Thoracic aorta (tissue), 2 donors: ENCODE measurements around the gene SCEL. TPM values are rescaled to one million over a fixed set of nuclear protein-coding genes. Genes with fewer than 3 reads are reported as not detected.

Source experiments
- ATAC-seq: fragments of 150-250 bp; one replicate; pipeline ENCODE4 v1.8.0; 2017; ENCODE audit warnings: low read depth; ENCODE audit not compliant: insufficient number of reproducible peaks, low FRiP score
- DNase-seq: peaks from one replicate; pipeline ENCODE4 v3.0.0-alpha.2; 2020; ENCODE audit warnings: low spot score
- H3K27ac ChIP-seq, 2 donors: fragments of 200-600 bp; sonication (generic); 1 replicate in 1 of 2; 2 replicates in 1 of 2; pipeline ENCODE4 v1.5.1; 2016; ENCODE audit warnings: mild to moderate bottlenecking in 2 of 2, moderate library complexity in 2 of 2
- H3K27me3 ChIP-seq: fragments of 200-600 bp; sonication (generic); replicated peaks from 2 replicates; pipeline ENCODE4 v1.6.0; 2016; ENCODE audit warnings: mild to moderate bottlenecking; ENCODE audit not compliant: insufficient read depth
- H3K36me3 ChIP-seq: fragments of 200-600 bp; sonication (generic); one replicate; pipeline ENCODE4 v1.5.1; 2016
- H3K4me1 ChIP-seq, 2 donors: fragments of 200-600 bp; sonication (generic); 1 replicate in 1 of 2; 2 replicates in 1 of 2; pipeline versions ENCODE4 v1.5.1 to v1.6.0; 2016; ENCODE audit warnings: low read depth in 2 of 2, mild to moderate bottlenecking in 1 of 2; ENCODE audit not compliant: control insufficient read depth in 1 of 2
- H3K4me3 ChIP-seq: fragments of 200-600 bp; sonication (generic); 2 replicates; pipeline ENCODE4 v1.5.1; 2016; ENCODE audit warnings: mild to moderate bottlenecking
- H3K9me3 ChIP-seq: fragments of 200-600 bp; sonication (generic); 2 replicates; pipeline ENCODE4 v1.5.1; 2016
- total RNA-seq, 2 donors: library from RNA; depleted of rRNA; stranded (reverse); fragments of >200 nt; gene quantifications; one replicate each; pipeline versions ENCODE4 v1.1.0 to v1.2.3, GENCODE V29; 2016
- TF ChIP-seq, protein P1 (sequence below): fragments of 200-600 bp; sonication (generic); IDR thresholded peaks from one replicate; pipeline ENCODE4 v1.5.1; 2019; ENCODE audit warnings: antibody characterized with exemption

The SCEL gene
- total RNA-seq, 2 donors from 2014 or later, result 0.54 TPM; not detected in 1

- TF ChIP-seq, protein P1, sequence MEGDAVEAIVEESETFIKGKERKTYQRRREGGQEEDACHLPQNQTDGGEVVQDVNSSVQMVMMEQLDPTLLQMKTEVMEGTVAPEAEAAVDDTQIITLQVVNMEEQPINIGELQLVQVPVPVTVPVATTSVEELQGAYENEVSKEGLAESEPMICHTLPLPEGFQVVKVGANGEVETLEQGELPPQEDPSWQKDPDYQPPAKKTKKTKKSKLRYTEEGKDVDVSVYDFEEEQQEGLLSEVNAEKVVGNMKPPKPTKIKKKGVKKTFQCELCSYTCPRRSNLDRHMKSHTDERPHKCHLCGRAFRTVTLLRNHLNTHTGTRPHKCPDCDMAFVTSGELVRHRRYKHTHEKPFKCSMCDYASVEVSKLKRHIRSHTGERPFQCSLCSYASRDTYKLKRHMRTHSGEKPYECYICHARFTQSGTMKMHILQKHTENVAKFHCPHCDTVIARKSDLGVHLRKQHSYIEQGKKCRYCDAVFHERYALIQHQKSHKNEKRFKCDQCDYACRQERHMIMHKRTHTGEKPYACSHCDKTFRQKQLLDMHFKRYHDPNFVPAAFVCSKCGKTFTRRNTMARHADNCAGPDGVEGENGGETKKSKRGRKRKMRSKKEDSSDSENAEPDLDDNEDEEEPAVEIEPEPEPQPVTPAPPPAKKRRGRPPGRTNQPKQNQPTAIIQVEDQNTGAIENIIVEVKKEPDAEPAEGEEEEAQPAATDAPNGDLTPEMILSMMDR, result no peak
- no peak overlapping the region for H3K4me3 ChIP-seq
- H3K27me3 ChIP-seq, result no peaks in the 10 kb centered on the region
- H3K9me3 ChIP-seq, result no peaks in the 10 kb centered on the region
- H3K27ac ChIP-seq, result no peak overlapping the region
- no peaks in the 10 kb centered on the region for H3K36me3 ChIP-seq
- ATAC-seq (no peak), DNase-seq (no peak)
- H3K4me1 ChIP-seq, result no peaks in the 10 kb centered on the region
These were observed 84.1 kb downstream of the SCEL start for GRCh38 chr13:77619655-77620054.

GRCh38 chr13:77620138-77620537 lies 84.6 kb downstream of the SCEL start:
- TF ChIP-seq, protein P1, result no peak
- H3K36me3 ChIP-seq, result no peaks in the 10 kb centered on the region
- H3K4me1 ChIP-seq, result no peaks in the 10 kb centered on the region
- H3K9me3 ChIP-seq, result no peaks in the 10 kb centered on the region
- DNase-seq (no peak), ATAC-seq (no peak)
- no peak overlapping the region for H3K4me3 ChIP-seq
- H3K27me3 ChIP-seq, result no peaks in the 10 kb centered on the region
- no peak overlapping the region for H3K27ac ChIP-seq

DNA sequence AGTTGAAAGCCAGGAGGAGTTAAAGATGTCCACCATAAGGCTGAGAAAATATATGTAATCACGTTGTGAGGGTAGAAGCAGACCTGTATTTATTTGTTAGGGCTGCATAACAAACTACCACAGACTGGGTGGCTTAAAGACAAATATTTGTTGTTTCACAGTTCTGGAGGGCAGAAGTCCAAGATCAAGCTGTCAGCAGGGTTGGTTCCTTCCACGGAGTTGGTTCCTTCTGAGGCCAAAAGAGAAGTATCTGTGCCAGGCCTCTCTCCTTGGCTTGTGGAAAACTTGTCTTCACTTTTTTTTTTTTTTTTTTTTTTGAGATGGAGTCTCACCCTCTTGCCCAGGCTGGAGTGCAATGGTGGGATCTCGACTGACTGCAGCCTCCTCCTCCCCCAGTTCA lies 88.3 kb downstream of the SCEL start:
- no peak for DNase-seq
- H3K9me3 ChIP-seq, result no peaks in the 10 kb centered on the region

DNA sequence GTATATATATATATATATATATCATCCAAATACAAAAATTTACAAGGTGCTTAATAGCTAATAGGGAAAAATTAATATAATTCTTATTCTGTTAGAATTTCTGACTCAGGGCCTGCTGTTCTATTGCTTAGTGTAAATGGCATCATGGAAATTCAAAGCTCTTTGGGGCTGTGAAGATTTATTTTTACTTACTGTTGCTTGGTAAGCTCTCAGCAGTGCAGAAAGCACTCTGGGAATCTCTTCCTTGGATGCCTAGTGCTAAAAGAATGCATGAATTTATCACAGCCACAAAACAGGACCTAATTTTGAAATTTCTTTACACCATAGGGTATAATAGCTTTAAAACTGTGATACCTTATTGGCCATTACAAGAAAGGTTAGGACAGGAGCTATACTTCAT lies 92.7 kb downstream of the SCEL start:
- DNase-seq (no peak), ATAC-seq (no peak)
- TF ChIP-seq, protein P1, result no peak
- no peaks in the 10 kb centered on the region for H3K27me3 ChIP-seq
- no peaks in the 10 kb centered on the region for H3K36me3 ChIP-seq
- H3K27ac ChIP-seq, result no peak overlapping the region
- H3K4me3 ChIP-seq, result no peak overlapping the region
- no peaks in the 10 kb centered on the region for H3K4me1 ChIP-seq
- no peaks in the 10 kb centered on the region for H3K9me3 ChIP-seq

More for the DNA sequence above, 88.3 kb downstream of the SCEL start:
- H3K4me1 ChIP-seq, result no peaks in the 10 kb centered on the region
- H3K27me3 ChIP-seq, result no peaks in the 10 kb centered on the region
- TF ChIP-seq, protein P1, result no peak
- no peaks in the 10 kb centered on the region for H3K36me3 ChIP-seq
- no peak overlapping the region for H3K4me3 ChIP-seq
- no peak overlapping the region for H3K27ac ChIP-seq
- ATAC-seq, result no peak

DNA sequence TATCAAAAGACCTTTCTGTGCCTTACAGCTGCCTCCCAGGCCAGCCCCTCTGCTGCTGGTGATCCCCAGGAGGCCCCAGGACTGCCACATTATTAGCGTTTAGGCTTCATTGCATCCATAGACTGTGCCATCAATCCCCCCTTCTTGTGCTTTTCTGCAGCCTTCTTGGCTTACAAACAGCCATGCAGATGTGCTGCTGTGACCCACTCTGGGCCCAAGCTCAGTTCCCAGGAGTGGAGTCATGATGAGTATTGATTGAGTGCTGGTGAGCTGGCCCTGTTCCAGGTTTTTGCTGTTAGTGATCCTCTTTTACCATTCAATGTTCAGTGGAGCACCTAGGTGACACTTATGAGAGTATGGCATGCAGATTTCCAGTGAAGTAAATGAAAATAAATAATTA lies 102.1 kb downstream of the SCEL start:
- DNase-seq (no peak), ATAC-seq (no peak)
- no peaks in the 10 kb centered on the region for H3K36me3 ChIP-seq
- no peaks in the 10 kb centered on the region for H3K4me1 ChIP-seq
- H3K27ac ChIP-seq, result no peak overlapping the region
- H3K27me3 ChIP-seq, result no peaks in the 10 kb centered on the region
- no peak overlapping the region for H3K4me3 ChIP-seq
- no peaks in the 10 kb centered on the region for H3K9me3 ChIP-seq
- TF ChIP-seq, protein P1, result no peak
